GM12878 (cell line): Measurements from ENCODE around the gene COL8A2. TPM values are rescaled to one million over a fixed set of nuclear protein-coding genes. Genes with fewer than 3 reads are reported as not detected.
A peak's percentile ranks its signal among the peaks of the same experiment; 100 is the strongest.

Experiments
- ATAC-seq: fragments of 200-7000 bp; cut with Tn5 transposase; 3 replicates; pipeline ENCODE4 v1.9.1; 2020; ENCODE audit warnings: mild to moderate bottlenecking, moderate library complexity
- BruUV-seq: library from RNA; stranded (reverse); fragments of 400-500 nt; replicated peaks from 2 replicates; lab custom pipeline; 2021; lab: Mats Ljungman, UMichigan
- CTCF ChIA-PET: fragments of 300-600 bp; sonication (Branson Sonifier 250); formaldehyde crosslinking; extraction: SDS; loops from one replicate; lab custom pipeline; 2021; ENCODE audit warnings: inconsistent platforms; lab: Yijun Ruan, JAX
- POLR2A ChIA-PET: fragments of 350-600 bp; formaldehyde crosslinking; extraction: SDS; loops from one replicate; lab custom pipeline; 2021; ENCODE audit warnings: inconsistent platforms; lab: Charles Lee
- RAD21 ChIA-PET: fragments of 300-600 bp; sonication (Branson Sonifier 250); formaldehyde crosslinking; loops from one replicate; lab custom pipeline; 2023; ENCODE audit warnings: antibody characterized with exemption; ENCODE audit not compliant: unreplicated experiment; lab: Charles Lee
- SMC1A ChIA-PET: fragments of 300-600 bp; sonication (Branson Sonifier 250); formaldehyde crosslinking; loops from one replicate; lab custom pipeline; 2023; ENCODE audit not compliant: unreplicated experiment, uncharacterized antibody; lab: Charles Lee
- DNase-seq: peaks from one replicate; pipeline ENCODE4 v3.0.0-alpha.2; 2011; ENCODE audit warnings: low read depth, low spot score
- FAIRE-seq: peaks from 3 replicates; lab custom pipeline; 2011; peaks lifted over from hg19 to GRCh38; lab: Jason Lieb, UNC
- H2AFZ ChIP-seq: 2 replicates; pipeline ENCODE4 v1.6.0; 2011; ENCODE audit warnings: low read depth, low read length, control low read depth; ENCODE audit not compliant: control insufficient read depth
- H3K27ac ChIP-seq: 2 replicates; pipeline ENCODE4 v1.5.1; 2011; ENCODE audit warnings: control low read depth; ENCODE audit not compliant: control insufficient read depth, insufficient read depth
- H3K27me3 ChIP-seq, 2 experiments: replicated peaks in 1 of 2; 2 replicates each; pipeline versions ENCODE4 v1.6.0 to v1.6.1; 2011; ENCODE audit warnings: low read length in 1 of 2; ENCODE audit not compliant: control insufficient read depth in 2 of 2, insufficient read depth in 2 of 2
- H3K36me3 ChIP-seq, 2 experiments: 2 replicates each; pipeline ENCODE4 v1.5.1; 2011; ENCODE audit warnings: low read length in 1 of 2; ENCODE audit not compliant: control insufficient read depth in 2 of 2, insufficient read depth in 2 of 2
- H3K4me1 ChIP-seq: 2 replicates; pipeline ENCODE4 v1.6.1; 2011; ENCODE audit warnings: mild to moderate bottlenecking, low read length, moderate library complexity, mixed read lengths; ENCODE audit not compliant: control insufficient read depth, insufficient read depth
- H3K4me2 ChIP-seq: 2 replicates; pipeline ENCODE4 v1.6.0; 2011; ENCODE audit warnings: control low read depth; ENCODE audit not compliant: control insufficient read depth, insufficient read depth
- H3K4me3 ChIP-seq: fragments of 200-600 bp; sonication (generic); 2 replicates; pipeline ENCODE4 v1.5.1; 2016
- H3K79me2 ChIP-seq: 2 replicates; pipeline ENCODE4 v1.6.0; 2011; ENCODE audit warnings: low read length; ENCODE audit not compliant: control insufficient read depth, insufficient read depth
- H3K9ac ChIP-seq: 2 replicates; pipeline ENCODE4 v1.8.0; 2011; ENCODE audit warnings: low read length, control low read depth, mixed read lengths; ENCODE audit not compliant: control insufficient read depth, insufficient read depth
- H3K9me3 ChIP-seq: replicated peaks from 3 replicates; pipeline ENCODE4 v1.5.1; 2011; ENCODE audit warnings: mild to moderate bottlenecking, low read length; ENCODE audit not compliant: control insufficient read depth, insufficient read depth
- H4K20me1 ChIP-seq: 2 replicates; pipeline ENCODE4 v1.6.0; 2011; ENCODE audit not compliant: control insufficient read depth, insufficient read depth
- ASH2L ChIP-seq: fragments of 300-600, 200-600 bp; sonication (generic); IDR thresholded peaks from 2 replicates; pipeline ENCODE4 v1.6.1; 2017; ENCODE audit warnings: low read depth, mild to moderate bottlenecking, borderline replicate concordance
- ATF7 ChIP-seq: fragments of 450-650 bp; IDR thresholded peaks from 2 replicates; pipeline ENCODE4 v1.6.1; 2016; ENCODE audit warnings: low read depth, mild to moderate bottlenecking
- BHLHE40 ChIP-seq, 2 experiments: fragments of 450-650 bp in 1 of 2; IDR thresholded peaks; 2 replicates each; pipeline ENCODE4 v1.6.1; 2011 to 2017; ENCODE audit warnings: low read depth in 2 of 2, borderline replicate concordance in 1 of 2, improper control_type of control experiment in 1 of 2, low read length in 1 of 2, mild to moderate bottlenecking in 1 of 2
- CREM ChIP-seq: IDR thresholded peaks from 2 replicates; pipeline ENCODE4 v1.6.1; 2014; ENCODE audit warnings: antibody characterized with exemption, low read depth
- EED ChIP-seq: sonication (generic); IDR thresholded peaks from 2 replicates; pipeline ENCODE4 v1.6.1; 2016; ENCODE audit warnings: antibody characterized with exemption, low read depth
- EGR1 ChIP-seq, 2 experiments: IDR thresholded peaks; 1 replicate in 1 of 2; 2 replicates in 1 of 2; pipeline ENCODE4 v1.6.1; 2011 to 2012; ENCODE audit warnings: low read depth in 2 of 2, low read length in 2 of 2, borderline replicate concordance in 1 of 2, mild to moderate bottlenecking in 1 of 2, moderate library complexity in 1 of 2
- GABPA ChIP-seq: IDR thresholded peaks from 2 replicates; pipeline ENCODE4 v1.6.1; 2014; ENCODE audit warnings: antibody characterized with exemption, low read depth, mild to moderate bottlenecking, inconsistent platforms
- JUND ChIP-seq: IDR thresholded peaks from 2 replicates; pipeline ENCODE4 v1.6.1; 2012; ENCODE audit warnings: low read depth, mild to moderate bottlenecking, low read length, improper control_type of control experiment, moderate library complexity
- KDM1A ChIP-seq: fragments of 200-600 bp; sonication (generic); IDR thresholded peaks from 2 replicates; pipeline ENCODE4 v1.6.1; 2016; ENCODE audit warnings: borderline replicate concordance
- MTA2 ChIP-seq: fragments of 450-650 bp; IDR thresholded peaks from 2 replicates; pipeline ENCODE4 v1.6.1; 2016; ENCODE audit warnings: low read depth, mild to moderate bottlenecking, moderate library complexity
- NFXL1 ChIP-seq: fragments of 450-650 bp; IDR thresholded peaks from 2 replicates; pipeline ENCODE4 v1.6.1; 2017; ENCODE audit warnings: antibody characterized with exemption, mild to moderate bottlenecking, borderline replicate concordance
- PAX5 ChIP-seq: IDR thresholded peaks from 2 replicates; pipeline ENCODE4 v1.6.1; 2011; ENCODE audit warnings: low read depth, low read length, borderline replicate concordance
- RUNX3 ChIP-seq: IDR thresholded peaks from 2 replicates; pipeline ENCODE4 v1.6.1; 2012; ENCODE audit warnings: low read length, inconsistent platforms
- SPI1 ChIP-seq: IDR thresholded peaks from 2 replicates; pipeline ENCODE4 v1.6.1; 2011; ENCODE audit warnings: low read depth, mild to moderate bottlenecking, low read length, moderate library complexity, borderline replicate concordance; ENCODE audit not compliant: insufficient read depth
- TAF1 ChIP-seq: IDR thresholded peaks from 2 replicates; pipeline ENCODE4 v1.6.1; 2011; ENCODE audit warnings: mild to moderate bottlenecking, low read depth, low read length, borderline replicate concordance
- ZBED1 ChIP-seq: IDR thresholded peaks from 2 replicates; pipeline ENCODE4 v1.6.1; 2016; ENCODE audit warnings: borderline replicate concordance
- WGBS: methylation state at CpG from one replicate; pipeline ENCODE4 v1.1.6; 2016; ENCODE audit warnings: low lambda C conversion rate; ENCODE audit not compliant: insufficient replicate concordance, insufficient coverage; ENCODE audit errors: missing lambda C conversion rate; 5-methylcytosine and 5-hydroxymethylcytosine counted together
- in situ Hi-C: fragments of 300-500 bp; cut with MboI; formaldehyde crosslinking; loops from 9 replicates; pipeline ENCODE4 v1.14.3; 2018; ENCODE audit warnings: mixed read lengths
- intact Hi-C: fragments of 100-400 bp; cut with micrococcal nuclease; formaldehyde crosslinking; loops from one replicate; pipeline ENCODE4 v1.14.2; 2022; ENCODE audit not compliant: unreplicated experiment
- polyA plus RNA-seq, 11 experiments: library from polyadenylated mRNA; depleted of rRNA in 4 of 11; unstranded in 6 of 11; stranded (reverse) in 5 of 11; fragments of >200 nt; fragmentation: Nextera tagmentation in 4 of 11; fragmentation: Illumina TruSeq in 1 of 11; extraction: Ambion mirVana in 4 of 11; extraction: Trizol in 1 of 11; gene quantifications; 1 replicate in 1 of 11; 2 replicates in 10 of 11; pipeline versions ENCODE4 v1.2.1 to v1.2.3, GENCODE V29; 2011 to 2016; ENCODE audit warnings: inconsistent platforms in 2 of 11, missing spikeins in 2 of 11, low read depth in 1 of 11
- total RNA-seq, 4 experiments: library from RNA; depleted of rRNA in 3 of 4; stranded (reverse); fragments of >200 nt in 3 of 4; fragmentation: Illumina TruSeq in 1 of 4; extraction: Trizol in 1 of 4; gene quantifications; 2 replicates each; pipeline versions ENCODE4 v1.2.1 to v1.2.3, GENCODE V29; 2013 to 2021
- TF ChIP-seq, protein P1 (sequence below): fragments of 450-650 bp; formaldehyde crosslinking; IDR thresholded peaks from 2 replicates; pipeline ENCODE4 v1.4.0; 2022; ENCODE audit warnings: mild to moderate bottlenecking, moderate library complexity
- TF ChIP-seq, protein P2 (sequence below): IDR thresholded peaks from 2 replicates; pipeline ENCODE4 v1.6.1; 2012; ENCODE audit warnings: low read depth, low read length, improper control_type of control experiment
- TF ChIP-seq, protein P3 (sequence below): fragments of 450-650 bp; IDR thresholded peaks from 2 replicates; pipeline ENCODE4 v1.6.1; 2017; ENCODE audit warnings: low read depth, mild to moderate bottlenecking, moderate library complexity

COL8A2 gene
- total and polyA plus RNA-seq, 10 of the 15 experiments (the other 5 are each of a cell fraction or from before 2014, with no cell fraction given), result 0.01 TPM; not detected in 9

DNA sequence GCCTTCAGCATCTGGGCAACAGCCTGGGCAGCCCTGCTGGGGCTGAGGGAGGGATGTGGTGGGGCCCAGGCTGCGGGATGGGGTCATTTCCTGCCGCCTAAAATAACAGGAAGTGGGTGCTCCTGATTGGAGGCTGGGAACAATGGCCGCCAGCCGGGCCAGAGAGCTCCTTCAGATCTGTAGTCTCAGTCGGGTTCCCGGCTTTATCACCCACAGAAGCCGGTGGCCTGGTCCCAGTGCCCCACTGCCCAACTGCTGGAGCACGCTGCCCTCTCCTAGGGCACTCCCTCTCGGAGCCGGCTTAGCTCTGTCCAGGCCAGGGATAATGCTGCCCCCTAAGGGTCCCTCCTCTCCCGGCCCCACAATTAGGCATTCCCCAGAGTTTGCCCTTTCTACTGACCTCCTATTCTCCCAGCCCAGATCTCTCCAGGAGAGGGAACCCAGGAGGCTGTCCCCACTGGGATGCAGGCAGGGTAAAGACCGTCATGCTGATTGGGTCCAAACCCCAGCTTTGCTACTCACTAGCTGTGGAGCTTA, 36.0 kb upstream of the COL8A2 start:
- H3K27ac ChIP-seq, result peak overlapping the region; percentile 95
- in situ Hi-C loops, result no loop called here
- 29% methylated on average over 12 of the region's 12 CpGs for WGBS
- peak overlapping the region; percentile 62 for H2AFZ ChIP-seq
- SMC1A ChIA-PET, result interaction anchor here (1.0 to 7.5 kb wide), 8 partner anchors 9 to 226 kb away, joined by 4 to 135 read pairs (median 6); partner anchors contain the start of genes SH3D21 and TRAPPC3
- H3K4me1 ChIP-seq, result peaks cover 51% of the 10 kb centered on the region
- RAD21 ChIA-PET, result interaction anchor here (0.7 to 6.3 kb wide), 8 partner anchors 10 to 251 kb away, joined by 3 to 146 read pairs (median 8); partner anchors contain the start of genes THRAP3 and TRAPPC3
- H3K27me3 ChIP-seq, result no peaks in the 10 kb centered on the region
- no TSS peak for BruUV-seq
- peak; percentile 76 for ATAC-seq
- DNase-seq, result no peak
- peaks cover 94% of the 10 kb centered on the region for H3K79me2 ChIP-seq
- H3K9me3 ChIP-seq, result no peaks in the 10 kb centered on the region
- H4K20me1 ChIP-seq, result no peaks in the 10 kb centered on the region; the same call in 1 of the 2 replicates
- H3K9ac ChIP-seq, result peak overlapping the region; percentile 89
- H3K36me3 ChIP-seq, result peaks cover 0 to 8% of the 10 kb centered on the region in 2 experiments; a peak in 2 of 4 replicates
- FAIRE-seq, result no peak
- peak overlapping the region; percentile 70 for H3K4me2 ChIP-seq
- peak overlapping the region; percentile 85 for H3K4me3 ChIP-seq
- POLR2A ChIA-PET, result interaction anchor here (1.0 to 5.4 kb wide), 10 partner anchors 8 to 1348 kb away, joined by 3 to 86 read pairs (median 4); partner anchors contain the start of genes THRAP3 and TRAPPC3
- intact Hi-C loops, result no loop called here
- CTCF ChIA-PET, result interaction anchor here (0.8 to 7.3 kb wide), 15 partner anchors 9 to 289 kb away, joined by 3 to 136 read pairs (median 5); partner anchors contain the start of genes THRAP3 and TRAPPC3
- TF ChIP-seq CREM, result 0 out of 2 replicates have a peak, but pooled peaks have one; percentile 54
- TF ChIP-seq, protein P1, sequence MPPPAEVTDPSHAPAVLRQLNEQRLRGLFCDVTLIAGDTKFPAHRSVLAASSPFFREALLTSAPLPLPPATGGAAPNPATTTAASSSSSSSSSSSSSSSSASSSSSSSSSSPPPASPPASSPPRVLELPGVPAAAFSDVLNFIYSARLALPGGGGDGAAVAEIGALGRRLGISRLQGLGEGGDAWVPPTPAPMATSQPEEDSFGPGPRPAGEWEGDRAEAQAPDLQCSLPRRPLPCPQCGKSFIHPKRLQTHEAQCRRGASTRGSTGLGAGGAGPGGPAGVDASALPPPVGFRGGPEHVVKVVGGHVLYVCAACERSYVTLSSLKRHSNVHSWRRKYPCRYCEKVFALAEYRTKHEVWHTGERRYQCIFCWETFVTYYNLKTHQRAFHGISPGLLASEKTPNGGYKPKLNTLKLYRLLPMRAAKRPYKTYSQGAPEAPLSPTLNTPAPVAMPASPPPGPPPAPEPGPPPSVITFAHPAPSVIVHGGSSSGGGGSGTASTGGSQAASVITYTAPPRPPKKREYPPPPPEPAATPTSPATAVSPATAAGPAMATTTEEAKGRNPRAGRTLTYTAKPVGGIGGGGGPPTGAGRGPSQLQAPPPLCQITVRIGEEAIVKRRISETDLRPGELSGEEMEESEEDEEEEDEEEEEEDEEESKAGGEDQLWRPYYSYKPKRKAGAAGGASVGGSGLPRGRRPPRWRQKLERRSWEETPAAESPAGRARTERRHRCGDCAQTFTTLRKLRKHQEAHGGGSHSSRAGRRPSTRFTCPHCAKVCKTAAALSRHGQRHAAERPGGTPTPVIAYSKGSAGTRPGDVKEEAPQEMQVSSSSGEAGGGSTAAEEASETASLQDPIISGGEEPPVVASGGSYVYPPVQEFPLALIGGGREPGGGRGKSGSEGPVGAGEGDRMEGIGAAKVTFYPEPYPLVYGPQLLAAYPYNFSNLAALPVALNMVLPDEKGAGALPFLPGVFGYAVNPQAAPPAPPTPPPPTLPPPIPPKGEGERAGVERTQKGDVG (CRISPR knock-in tag), result no peak
- no peak for TF ChIP-seq KDM1A
- TF ChIP-seq MTA2, result peak; percentile 57; the same call in 1 of the 2 replicates
- TF ChIP-seq TAF1, result peak; percentile 95
- TF ChIP-seq ATF7, result peak; percentile 66; the same call in 1 of the 2 replicates
- peak; percentile 88 for TF ChIP-seq GABPA
- TF ChIP-seq EED, result peak; percentile 93
- TF ChIP-seq NFXL1, result no peak
- TF ChIP-seq ZBED1, result peak; percentile 35; the same call in 1 of the 2 replicates
- TF ChIP-seq BHLHE40 (IDR thresholded peaks at IDR 0.05; ENCODE audit: borderline replicate concordance in 1 of 2, low read depth in 2 of 2, low read length in 1 of 2), result 0 out of 4 replicates have a peak, but pooled peaks of 1 of the 2 experiments have one; percentile 19
- TF ChIP-seq, protein P2, sequence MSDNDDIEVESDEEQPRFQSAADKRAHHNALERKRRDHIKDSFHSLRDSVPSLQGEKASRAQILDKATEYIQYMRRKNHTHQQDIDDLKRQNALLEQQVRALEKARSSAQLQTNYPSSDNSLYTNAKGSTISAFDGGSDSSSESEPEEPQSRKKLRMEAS, result peak; percentile 11; the same call in 1 of the 2 replicates
- TF ChIP-seq EGR1 (IDR thresholded peaks at IDR 0.05; ENCODE audit: borderline replicate concordance in 1 of 2, low read depth in 2 of 2, low read length in 2 of 2), result no peak
- TF ChIP-seq RUNX3, result peak; percentile 93
- 0 out of 2 replicates have a peak, but pooled peaks have one; percentile 26 for TF ChIP-seq JUND
- peak; percentile 88 for TF ChIP-seq SPI1
- no peak for TF ChIP-seq ASH2L
- peak; percentile 46; the same call in 1 of the 2 replicates for TF ChIP-seq PAX5
- TF ChIP-seq, protein P3, sequence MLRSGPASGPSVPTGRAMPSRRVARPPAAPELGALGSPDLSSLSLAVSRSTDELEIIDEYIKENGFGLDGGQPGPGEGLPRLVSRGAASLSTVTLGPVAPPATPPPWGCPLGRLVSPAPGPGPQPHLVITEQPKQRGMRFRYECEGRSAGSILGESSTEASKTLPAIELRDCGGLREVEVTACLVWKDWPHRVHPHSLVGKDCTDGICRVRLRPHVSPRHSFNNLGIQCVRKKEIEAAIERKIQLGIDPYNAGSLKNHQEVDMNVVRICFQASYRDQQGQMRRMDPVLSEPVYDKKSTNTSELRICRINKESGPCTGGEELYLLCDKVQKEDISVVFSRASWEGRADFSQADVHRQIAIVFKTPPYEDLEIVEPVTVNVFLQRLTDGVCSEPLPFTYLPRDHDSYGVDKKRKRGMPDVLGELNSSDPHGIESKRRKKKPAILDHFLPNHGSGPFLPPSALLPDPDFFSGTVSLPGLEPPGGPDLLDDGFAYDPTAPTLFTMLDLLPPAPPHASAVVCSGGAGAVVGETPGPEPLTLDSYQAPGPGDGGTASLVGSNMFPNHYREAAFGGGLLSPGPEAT, result peak; percentile 91
